GM10266 (cell line): ENCODE measurements around the gene IFNAR2.
"Not testable (repeated sequence)": the region's sequence is repeated elsewhere in the genome, so short reads cannot be mapped to it uniquely, and the experiment has no call there.

Experiments
- DNase-seq: peaks from one replicate; pipeline ENCODE4 v3.0.0; 2012; ENCODE audit errors: extremely low spot score
- TF ChIP-seq, protein P1 (sequence below): IDR thresholded peaks from 2 replicates; pipeline ENCODE4 v1.5.1; 2012; ENCODE audit warnings: mild to moderate bottlenecking, low read depth; ENCODE audit not compliant: control insufficient read depth, insufficient read depth; ENCODE audit errors: missing control alignments

The IFNAR2 gene

DNA sequence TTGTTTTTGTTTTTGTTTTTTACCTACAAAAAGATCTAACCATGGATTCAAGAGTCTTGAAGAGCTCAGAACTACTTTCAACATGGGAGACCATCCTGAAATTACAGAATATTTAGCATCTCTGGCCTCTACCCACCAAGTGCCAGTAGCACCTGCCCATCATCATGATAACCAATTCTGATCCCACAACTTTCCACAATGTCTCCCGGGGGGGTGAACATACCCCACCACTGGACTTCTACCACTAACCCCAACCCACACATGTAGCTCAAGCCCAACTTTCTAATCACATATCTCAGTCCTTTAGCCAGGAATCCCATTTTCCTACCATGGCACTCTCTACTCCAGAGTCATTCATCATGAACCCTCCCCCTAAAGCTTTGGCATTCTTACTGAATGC is 15.7 kb upstream of the IFNAR2 start:
- TF ChIP-seq, protein P1, sequence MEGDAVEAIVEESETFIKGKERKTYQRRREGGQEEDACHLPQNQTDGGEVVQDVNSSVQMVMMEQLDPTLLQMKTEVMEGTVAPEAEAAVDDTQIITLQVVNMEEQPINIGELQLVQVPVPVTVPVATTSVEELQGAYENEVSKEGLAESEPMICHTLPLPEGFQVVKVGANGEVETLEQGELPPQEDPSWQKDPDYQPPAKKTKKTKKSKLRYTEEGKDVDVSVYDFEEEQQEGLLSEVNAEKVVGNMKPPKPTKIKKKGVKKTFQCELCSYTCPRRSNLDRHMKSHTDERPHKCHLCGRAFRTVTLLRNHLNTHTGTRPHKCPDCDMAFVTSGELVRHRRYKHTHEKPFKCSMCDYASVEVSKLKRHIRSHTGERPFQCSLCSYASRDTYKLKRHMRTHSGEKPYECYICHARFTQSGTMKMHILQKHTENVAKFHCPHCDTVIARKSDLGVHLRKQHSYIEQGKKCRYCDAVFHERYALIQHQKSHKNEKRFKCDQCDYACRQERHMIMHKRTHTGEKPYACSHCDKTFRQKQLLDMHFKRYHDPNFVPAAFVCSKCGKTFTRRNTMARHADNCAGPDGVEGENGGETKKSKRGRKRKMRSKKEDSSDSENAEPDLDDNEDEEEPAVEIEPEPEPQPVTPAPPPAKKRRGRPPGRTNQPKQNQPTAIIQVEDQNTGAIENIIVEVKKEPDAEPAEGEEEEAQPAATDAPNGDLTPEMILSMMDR: no peak
- DNase-seq: no peak

DNA sequence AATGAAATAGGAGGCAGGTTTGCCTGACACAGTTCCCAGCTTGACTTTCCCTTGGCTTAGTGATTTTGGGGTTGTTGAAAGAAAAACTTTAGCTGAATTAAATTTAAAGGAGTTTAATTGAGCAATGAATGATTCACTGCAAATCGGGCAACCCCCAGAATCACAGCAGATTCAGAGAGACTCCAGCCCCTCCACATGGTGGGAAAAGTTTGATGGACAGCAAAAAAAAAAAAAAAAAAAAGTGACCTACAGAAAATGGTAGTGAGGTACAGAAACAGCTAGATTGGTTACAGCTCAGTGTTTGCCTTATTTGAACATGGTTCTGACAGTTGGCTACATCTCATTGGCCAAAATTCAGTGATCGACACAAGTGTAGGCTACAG is 12.6 kb upstream of the IFNAR2 start:
- no peak for DNase-seq
- TF ChIP-seq, protein P1: no peak

DNA sequence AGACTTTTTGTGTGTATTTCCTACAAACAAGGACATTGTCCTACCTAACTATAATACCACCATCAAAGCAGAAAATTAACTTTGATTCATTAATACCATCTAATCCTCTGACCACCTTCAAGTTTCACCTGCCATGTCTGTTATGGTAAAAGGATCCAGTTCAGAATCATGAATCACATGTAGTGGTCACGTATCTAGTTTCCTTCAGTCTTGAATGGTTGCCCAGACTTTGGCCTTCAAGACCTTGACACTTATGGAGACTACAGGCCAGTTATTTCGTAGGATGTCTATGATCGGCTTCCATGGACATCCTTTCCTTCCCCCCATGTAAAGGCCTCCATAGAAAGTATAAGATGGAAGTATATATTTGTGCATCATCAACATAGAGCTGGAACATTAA is 10.4 kb upstream of the IFNAR2 start:
- TF ChIP-seq, protein P1: no peak
- DNase-seq: no peak

DNA sequence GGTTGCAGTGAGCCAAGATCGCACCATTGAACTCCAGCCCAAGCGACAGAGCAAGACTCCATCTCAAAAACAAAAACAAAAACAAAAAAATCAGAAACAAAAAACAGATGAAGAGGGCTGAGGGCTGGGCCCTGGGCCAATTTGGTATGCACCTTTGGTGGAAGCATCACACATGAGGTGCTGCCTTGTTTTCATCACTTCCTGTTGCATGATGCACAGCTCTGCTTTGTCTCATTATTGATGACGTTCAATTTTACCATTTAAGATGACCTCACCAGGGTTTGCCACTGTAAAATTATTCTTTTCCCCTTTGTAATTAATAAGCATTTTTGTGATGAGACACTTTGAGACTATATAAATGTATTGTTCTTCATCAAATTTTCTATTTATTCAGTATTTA is 9.8 kb upstream of the IFNAR2 start:
- no peak for DNase-seq
- TF ChIP-seq, protein P1: no peak

DNA sequence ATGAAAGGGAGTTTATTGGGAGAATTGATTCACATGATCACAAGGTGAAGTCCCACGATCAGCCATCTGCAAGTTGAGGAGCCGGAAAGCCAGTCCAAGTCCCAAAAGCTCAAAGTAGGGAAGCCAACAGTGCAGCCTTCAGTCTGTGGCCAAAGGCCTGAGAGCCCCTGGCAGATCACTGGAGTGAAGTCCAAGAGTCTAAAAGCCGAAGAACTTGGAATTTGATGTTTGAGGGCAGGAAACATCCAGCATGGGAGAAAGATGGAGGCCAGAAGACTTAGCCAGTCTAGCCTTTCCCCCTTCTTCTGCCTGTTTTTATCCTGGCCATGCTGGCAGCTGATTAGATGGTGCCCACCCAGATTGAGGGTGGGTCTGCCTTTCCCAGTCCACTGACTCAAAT is 4.4 kb upstream of the IFNAR2 start:
- DNase-seq: not testable (repeated sequence)

DNA sequence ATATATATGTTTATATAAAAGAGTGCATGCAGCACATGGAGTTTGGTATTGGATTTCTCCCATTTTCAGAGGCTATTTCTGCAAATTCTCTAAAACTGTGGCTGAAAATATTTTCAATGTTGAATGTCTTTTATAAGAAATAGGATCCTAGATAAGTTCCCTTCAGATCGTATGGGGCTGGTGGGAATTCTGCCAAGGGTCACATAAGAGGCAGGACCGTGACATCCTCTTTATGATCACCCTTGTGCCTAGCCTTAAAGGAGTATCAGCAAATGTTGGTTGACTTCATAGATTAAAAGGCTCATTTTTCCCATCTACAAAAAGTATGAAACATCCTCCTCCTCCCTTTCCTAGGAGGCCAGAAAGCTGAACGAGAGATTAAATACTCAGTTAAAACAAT is 1.3 kb upstream of the IFNAR2 start:
- no peak for DNase-seq

DNA sequence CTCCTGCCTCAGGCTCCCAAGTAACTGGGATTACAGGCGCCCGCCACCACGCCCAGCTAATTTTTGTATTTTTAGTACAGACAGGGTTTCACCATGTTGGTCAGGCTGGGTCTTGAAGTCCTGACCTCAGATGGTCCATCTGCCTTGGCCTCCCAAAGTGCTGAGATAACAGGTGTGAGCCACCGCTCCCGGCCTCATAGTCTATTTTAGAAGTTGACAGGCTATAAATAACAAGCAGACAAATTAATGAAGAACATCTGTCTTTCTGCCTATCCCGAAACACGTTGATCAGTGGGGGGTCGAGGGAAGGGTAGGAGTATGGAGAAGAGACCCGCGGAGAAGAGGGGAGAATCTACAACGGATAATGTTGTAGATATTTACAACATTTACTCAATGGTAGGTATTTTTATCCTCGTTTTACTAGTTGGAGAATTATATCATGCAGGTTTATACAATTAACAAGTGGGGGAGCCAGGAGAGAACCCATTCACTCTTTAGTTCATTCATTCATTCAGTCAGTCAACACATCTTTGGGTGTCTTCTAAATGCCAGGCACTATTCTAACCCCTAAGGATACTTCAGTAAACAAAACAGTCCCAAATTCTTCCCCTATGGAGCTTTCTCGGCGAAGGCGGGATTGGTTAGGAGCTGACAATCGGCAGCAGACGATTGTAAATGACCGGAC is 497 bp upstream of the IFNAR2 start:
- no peak for DNase-seq
- TF ChIP-seq, protein P1: no peak

More for the DNA sequence above, 1.3 kb upstream of the IFNAR2 start:
- TF ChIP-seq, protein P1: no peak
